Stimulated activated naive B cell treated with anti-CD40 and anti-IgM and Interleukin-4, amounts not matched to agents 10 μg/mL and 1 μg/mL and 100 μg/mL, for 72 hours (primary cell): ENCODE results near the gene CNTN4.

Source experiments
- ATAC-seq, 2 donors: fragments of 150-1000 bp; cut with Tn5 transposase; replicated peaks; 2 replicates each; pipeline ENCODE4 v1.10.0; 2021; ENCODE audit warnings: moderate library complexity in 1 of 2
- DNase-seq: peaks from one replicate; pipeline ENCODE4 v3.0.0; 2021
- H3K27ac Mint-ChIP-seq: one replicate; pipeline ENCODE4 v1.8.0; 2022; ENCODE audit warnings: mild to moderate bottlenecking, mixed read lengths
- H3K27me3 Mint-ChIP-seq, 2 donors: one replicate each; pipeline ENCODE4 v1.8.0; 2022; ENCODE audit warnings: mixed read lengths in 2 of 2
- H3K36me3 Mint-ChIP-seq, 2 donors: one replicate each; pipeline ENCODE4 v1.8.0; 2022; ENCODE audit warnings: mixed read lengths in 2 of 2, mild to moderate bottlenecking in 1 of 2
- H3K4me1 Mint-ChIP-seq, 2 donors: one replicate each; pipeline ENCODE4 v1.8.0; 2022; ENCODE audit warnings: mixed read lengths in 2 of 2, mild to moderate bottlenecking in 1 of 2
- H3K4me3 Mint-ChIP-seq, 2 donors: one replicate each; pipeline ENCODE4 v1.8.0; 2022; ENCODE audit warnings: mild to moderate bottlenecking in 2 of 2, mixed read lengths in 2 of 2, moderate library complexity in 1 of 2
- H3K9me3 Mint-ChIP-seq, 2 donors: one replicate each; pipeline ENCODE4 v1.8.0; 2022; ENCODE audit warnings: mixed read lengths in 2 of 2, mild to moderate bottlenecking in 1 of 2

The CNTN4 gene

DNA sequence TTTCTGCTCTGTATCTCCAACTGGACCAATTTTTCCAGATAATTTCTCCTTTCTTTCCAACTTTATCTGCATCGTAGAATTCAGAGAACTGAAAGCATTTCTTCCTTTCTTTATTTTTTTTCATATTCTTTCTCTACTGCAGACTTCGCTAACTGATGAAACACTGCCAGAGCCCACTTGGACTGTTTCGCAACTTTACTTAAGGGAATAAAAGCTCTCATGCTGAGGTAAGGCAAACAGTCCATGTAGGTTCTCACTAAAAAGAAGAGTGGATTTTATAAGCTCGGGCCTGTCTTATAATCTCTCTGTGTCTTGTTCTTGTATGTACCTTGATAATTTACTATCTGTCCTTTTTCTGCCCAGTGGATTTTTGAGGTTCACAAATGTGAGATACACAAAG, 163.5 kb downstream of the CNTN4 start:
- Mint-ChIP-seq H3K9me3 (peaks cover 0 to 1% of the 10 kb centered on the region in 2 donors), H3K4me1 (no peaks in the 10 kb centered on the region), H3K27me3 (no peaks in the 10 kb centered on the region), H3K36me3 (no peaks in the 10 kb centered on the region), H3K4me3 (no peak overlapping the region), H3K27ac (no peak overlapping the region)
- ATAC-seq (no peak), DNase-seq (no peak)

DNA sequence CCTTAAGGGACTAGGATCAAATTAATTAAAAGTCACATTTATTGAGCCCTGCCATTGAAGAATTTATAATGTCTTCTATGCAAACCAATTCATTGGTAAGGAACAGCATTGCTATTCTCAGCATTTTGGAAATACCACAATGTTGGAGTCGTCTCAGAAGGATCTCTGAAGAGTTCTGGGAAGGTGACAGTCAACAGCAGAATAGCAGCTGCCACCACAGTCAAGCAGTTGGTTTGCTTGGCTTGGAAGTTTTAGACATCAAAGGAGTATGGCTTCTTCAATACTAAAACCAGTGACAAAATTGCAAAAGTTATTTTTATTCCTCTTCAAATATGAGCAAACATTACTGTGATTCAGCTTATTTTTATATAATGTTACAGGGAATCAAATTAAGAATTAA, 167.9 kb downstream of the CNTN4 start:
- ATAC-seq (no peak), DNase-seq (no peak)
- H3K36me3 Mint-ChIP-seq = no peaks in the 10 kb centered on the region

DNA sequence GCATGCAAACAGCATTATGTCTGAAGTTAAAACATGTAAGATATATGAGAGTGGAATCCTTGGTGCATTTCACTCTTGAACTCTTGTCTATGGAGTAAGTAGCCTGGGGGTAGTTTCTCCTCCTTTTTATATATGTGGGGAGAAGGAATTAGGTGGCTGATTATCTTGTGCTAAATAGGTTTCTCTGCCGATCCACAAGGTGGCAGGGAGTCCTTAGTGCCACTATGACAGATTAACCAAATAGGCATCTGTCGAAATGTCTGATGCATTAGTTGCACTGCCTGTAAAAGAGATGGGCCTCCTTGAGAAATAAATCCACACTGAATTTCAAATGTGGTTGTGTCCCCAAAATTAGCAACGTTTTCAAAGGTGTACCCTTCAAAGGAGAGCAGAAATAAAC, 170.1 kb downstream of the CNTN4 start:
- H3K27me3 Mint-ChIP-seq = no peaks in the 10 kb centered on the region

More for the DNA sequence above, 167.9 kb downstream of the CNTN4 start:
- Mint-ChIP-seq H3K27ac (no peak overlapping the region), H3K9me3 (no peaks in the 10 kb centered on the region), H3K27me3 (no peaks in the 10 kb centered on the region), H3K4me1 (no peaks in the 10 kb centered on the region), H3K4me3 (no peak overlapping the region)

DNA sequence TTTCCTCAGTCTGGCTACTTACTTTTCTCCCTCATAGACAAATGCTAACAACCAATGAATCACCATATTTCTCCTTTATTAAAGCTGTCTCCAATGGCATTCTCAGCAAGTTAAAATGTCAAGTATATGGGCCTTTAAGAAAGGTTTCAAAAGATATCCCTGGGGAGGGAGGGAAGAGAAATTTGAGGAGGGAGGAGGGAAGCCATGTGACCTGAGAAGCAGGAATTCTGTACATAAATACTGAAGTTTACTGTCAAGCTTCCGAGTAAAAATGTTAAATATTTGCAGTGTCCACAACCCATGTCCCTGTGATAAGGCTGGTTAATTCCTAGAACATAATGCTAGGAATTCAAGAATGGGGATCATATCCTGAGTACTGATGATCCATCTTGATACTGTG, 175.9 kb downstream of the CNTN4 start:
- H3K36me3 Mint-ChIP-seq = no peaks in the 10 kb centered on the region
- no peak overlapping the region for H3K4me3 Mint-ChIP-seq
- H3K4me1 Mint-ChIP-seq = no peaks in the 10 kb centered on the region
- H3K9me3 Mint-ChIP-seq = no peaks in the 10 kb centered on the region
- DNase-seq = no peak
- ATAC-seq = no peak
- H3K27me3 Mint-ChIP-seq = no peaks in the 10 kb centered on the region
- no peak overlapping the region for H3K27ac Mint-ChIP-seq

More for the DNA sequence above, 170.1 kb downstream of the CNTN4 start:
- H3K36me3 Mint-ChIP-seq = no peaks in the 10 kb centered on the region
- DNase-seq (no peak), ATAC-seq (no peak)
- H3K9me3 Mint-ChIP-seq = no peaks in the 10 kb centered on the region
- no peak overlapping the region for H3K27ac Mint-ChIP-seq
- H3K4me3 Mint-ChIP-seq = no peak overlapping the region
- H3K4me1 Mint-ChIP-seq = no peaks in the 10 kb centered on the region

DNA sequence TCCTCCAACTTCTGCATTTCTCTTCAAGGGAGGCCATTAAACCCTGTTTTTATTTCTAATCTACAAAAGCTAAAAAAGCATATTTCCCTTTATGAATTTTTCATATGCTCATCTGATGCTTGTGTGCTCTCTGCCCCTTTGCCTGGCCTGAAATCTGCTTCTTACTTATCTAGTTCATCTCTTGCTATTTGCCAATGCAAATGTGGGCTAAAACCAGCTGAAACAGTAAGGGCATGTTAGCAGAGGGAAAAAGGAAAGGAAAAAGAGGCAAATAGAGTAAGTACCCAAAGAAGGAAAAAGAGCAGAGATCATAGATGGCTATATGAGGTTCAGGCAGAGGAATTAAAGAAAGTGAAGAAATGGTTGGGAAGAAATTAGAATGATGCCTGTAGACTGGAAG, 185.2 kb downstream of the CNTN4 start:
- Mint-ChIP-seq H3K9me3 (peaks cover 0 to 5% of the 10 kb centered on the region in 2 donors), H3K4me3 (no peak overlapping the region), H3K27me3 (no peaks in the 10 kb centered on the region), H3K27ac (no peak overlapping the region), H3K36me3 (no peaks in the 10 kb centered on the region), H3K4me1 (no peaks in the 10 kb centered on the region)
- ATAC-seq (no peak), DNase-seq (no peak)

DNA sequence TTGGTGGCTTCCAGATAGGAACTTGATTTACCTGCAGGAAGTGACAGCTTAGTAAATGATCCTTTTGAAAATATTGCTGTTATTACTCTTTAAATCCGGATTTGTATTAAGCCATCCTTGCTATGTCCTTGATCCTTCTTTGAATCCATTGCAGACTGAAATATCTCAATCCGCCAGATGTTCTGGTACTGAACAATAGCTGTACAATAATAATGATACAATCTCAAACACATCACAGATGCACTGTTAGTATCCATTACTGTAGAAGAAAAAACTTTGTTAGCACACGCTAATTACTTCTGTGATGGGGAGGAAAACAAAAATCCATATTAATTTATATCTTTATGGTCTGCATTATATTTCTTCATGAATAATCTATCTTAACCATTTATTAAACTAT, 202.3 kb downstream of the CNTN4 start:
- Mint-ChIP-seq H3K4me1 (no peaks in the 10 kb centered on the region), H3K4me3 (no peak overlapping the region), H3K9me3 (peaks cover 2 to 5% of the 10 kb centered on the region in 2 donors), H3K27me3 (no peaks in the 10 kb centered on the region), H3K27ac (no peak overlapping the region), H3K36me3 (no peaks in the 10 kb centered on the region)
- no peak for ATAC-seq
- DNase-seq = no peak

DNA sequence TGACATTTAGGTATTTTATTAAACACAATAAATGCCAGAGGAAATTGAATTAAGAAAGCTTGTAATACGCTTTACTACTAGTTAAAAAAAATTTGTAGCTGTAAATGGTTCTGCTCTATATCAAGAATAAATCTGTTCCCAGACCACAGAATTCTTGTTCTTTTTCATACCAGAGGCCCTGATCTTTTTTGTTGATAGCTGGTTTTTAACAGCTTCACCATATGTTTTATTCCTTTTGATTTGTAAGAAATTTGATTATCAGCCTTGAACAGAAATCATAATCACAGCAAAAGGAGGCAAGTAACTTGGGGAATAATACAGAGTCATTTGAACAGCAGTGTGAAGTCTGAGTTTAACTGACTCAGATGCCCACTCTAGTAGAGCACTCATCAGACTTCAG, 202.7 kb downstream of the CNTN4 start:
- Mint-ChIP-seq H3K4me3 (no peak overlapping the region), H3K27ac (no peak overlapping the region), H3K9me3 (peaks cover 2 to 5% of the 10 kb centered on the region in 2 donors), H3K36me3 (no peaks in the 10 kb centered on the region), H3K27me3 (no peaks in the 10 kb centered on the region), H3K4me1 (no peaks in the 10 kb centered on the region)
- no peak for DNase-seq
- ATAC-seq = no peak

DNA sequence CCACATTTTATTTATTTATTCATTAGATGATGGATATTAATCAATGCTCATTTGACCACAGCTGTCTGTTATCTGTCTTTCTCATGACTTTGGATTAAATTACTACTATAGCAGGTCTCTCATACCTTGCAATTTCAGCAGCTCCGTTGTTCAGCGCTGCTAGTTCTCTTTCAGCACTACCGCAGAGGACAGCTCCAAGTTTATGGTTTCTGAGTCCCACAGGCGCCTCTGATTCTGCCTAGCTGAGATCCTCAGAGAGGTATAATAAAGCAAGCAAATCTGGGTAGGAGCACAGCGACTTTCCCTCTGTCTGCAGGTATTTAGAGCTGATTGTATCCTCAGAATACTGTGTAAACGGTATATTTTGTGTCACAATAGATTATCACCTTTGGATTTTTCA, 204.9 kb downstream of the CNTN4 start:
- DNase-seq = no peak
- no peaks in the 10 kb centered on the region for H3K36me3 Mint-ChIP-seq
- no peaks in the 10 kb centered on the region for H3K27me3 Mint-ChIP-seq
- no peak overlapping the region for H3K4me3 Mint-ChIP-seq
- H3K27ac Mint-ChIP-seq = no peak overlapping the region
- H3K4me1 Mint-ChIP-seq = no peaks in the 10 kb centered on the region
- H3K9me3 Mint-ChIP-seq = peaks cover 2 to 5% of the 10 kb centered on the region in 2 donors
- no peak for ATAC-seq

DNA sequence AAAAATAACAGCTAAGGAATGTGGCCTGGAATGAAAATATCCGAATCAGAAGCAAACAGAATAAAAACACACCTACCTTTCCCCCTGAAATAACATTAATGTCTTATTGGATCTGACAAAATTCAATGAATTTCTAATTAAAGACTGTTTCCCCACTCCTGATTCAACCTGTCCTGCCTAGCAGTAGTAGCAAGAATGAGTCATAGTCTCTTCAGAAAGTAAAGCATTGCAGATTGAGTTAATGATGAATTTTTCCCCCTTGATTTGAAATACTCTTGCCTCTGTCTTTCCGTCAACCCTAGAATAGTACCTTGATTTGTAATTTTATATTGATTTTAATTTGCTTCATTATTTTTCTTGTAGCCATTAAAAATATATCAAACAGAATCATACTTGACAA, 212.4 kb downstream of the CNTN4 start:
- H3K4me3 Mint-ChIP-seq = no peak overlapping the region
- H3K4me1 Mint-ChIP-seq = no peaks in the 10 kb centered on the region
- DNase-seq (no peak), ATAC-seq (no peak)
- H3K9me3 Mint-ChIP-seq = peaks cover 2 to 4% of the 10 kb centered on the region in 2 donors
- H3K27ac Mint-ChIP-seq = no peak overlapping the region
- H3K27me3 Mint-ChIP-seq = no peaks in the 10 kb centered on the region
- H3K36me3 Mint-ChIP-seq = no peaks in the 10 kb centered on the region

DNA sequence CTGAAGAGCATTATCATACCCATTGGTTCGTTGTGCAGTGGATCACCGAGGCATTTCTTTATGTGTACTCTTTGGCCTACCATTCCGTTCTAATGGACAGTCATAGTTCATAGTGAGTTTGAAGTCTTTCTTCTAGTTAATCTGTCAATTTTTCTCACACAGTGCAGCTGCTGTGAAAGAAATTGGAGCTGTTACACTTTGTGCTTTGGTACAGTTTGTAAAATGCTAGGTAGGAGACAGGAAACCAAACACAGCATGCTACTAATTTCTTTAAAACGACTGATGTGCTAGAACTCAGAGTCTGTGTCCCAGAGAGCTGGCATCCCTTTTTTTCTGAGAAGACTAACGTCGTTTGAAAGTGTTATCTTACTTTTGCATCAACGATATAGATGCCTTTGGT, 218.9 kb downstream of the CNTN4 start:
- H3K9me3 Mint-ChIP-seq = peaks cover 0 to 2% of the 10 kb centered on the region in 2 donors
- H3K4me3 Mint-ChIP-seq = no peak overlapping the region
- H3K27ac Mint-ChIP-seq = no peak overlapping the region
- ATAC-seq (no peak), DNase-seq (no peak)
- no peaks in the 10 kb centered on the region for H3K36me3 Mint-ChIP-seq
- no peaks in the 10 kb centered on the region for H3K27me3 Mint-ChIP-seq
- no peaks in the 10 kb centered on the region for H3K4me1 Mint-ChIP-seq

DNA sequence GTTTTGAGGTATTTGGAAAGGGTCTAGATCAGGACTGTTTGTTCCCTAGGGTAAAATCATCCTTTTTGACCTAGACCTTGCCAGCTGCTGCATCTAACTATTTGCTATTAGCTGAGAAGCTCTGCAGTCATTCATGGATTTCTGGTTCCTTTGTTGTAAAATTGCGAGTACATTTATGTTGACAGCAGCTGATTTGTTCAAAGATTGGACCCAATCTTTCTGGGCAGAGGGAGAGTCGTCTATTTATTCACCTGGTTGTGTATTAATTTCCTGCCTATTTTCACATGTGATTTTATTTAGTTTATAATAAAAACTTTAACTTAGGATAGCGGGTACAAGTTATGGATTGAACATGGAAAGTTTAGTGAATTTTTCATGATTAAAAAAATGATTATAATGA, 236.3 kb downstream of the CNTN4 start:
- Mint-ChIP-seq H3K4me3 (no peak overlapping the region), H3K9me3 (no peaks in the 10 kb centered on the region), H3K4me1 (no peaks in the 10 kb centered on the region), H3K27me3 (no peaks in the 10 kb centered on the region), H3K36me3 (no peaks in the 10 kb centered on the region), H3K27ac (no peak overlapping the region)
- DNase-seq = no peak
- no peak for ATAC-seq

DNA sequence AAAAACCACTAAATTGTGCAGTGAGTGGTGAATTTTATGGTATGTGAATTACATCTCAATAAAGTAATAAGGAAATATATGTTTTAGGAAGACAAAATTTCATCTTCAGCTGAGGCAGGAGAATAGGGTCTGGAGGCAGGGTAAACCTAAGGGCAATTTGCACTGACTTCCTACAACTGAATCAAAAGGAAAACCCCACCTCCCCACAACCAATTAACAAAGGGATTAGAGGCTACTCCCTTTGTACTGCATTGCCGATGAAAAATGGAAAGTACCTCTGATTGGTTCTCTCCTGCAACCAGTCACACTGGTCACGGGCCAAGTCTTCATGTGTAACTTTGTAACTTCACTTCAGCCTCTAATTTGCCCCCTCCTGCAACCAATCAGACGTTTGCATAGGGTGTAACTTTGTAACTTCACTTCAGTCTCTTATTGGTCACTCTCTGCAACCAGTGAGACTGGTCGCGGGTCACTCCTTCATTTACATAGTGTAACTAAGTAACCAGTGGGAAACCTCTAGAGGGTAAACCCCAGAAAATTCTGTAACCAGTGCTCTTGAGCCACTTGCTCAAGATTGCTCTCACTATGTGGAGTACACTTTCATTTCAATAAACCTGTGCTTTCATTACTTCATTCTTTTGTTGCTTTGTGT, 244.5 kb downstream of the CNTN4 start:
- ATAC-seq = no peak
- DNase-seq = no peak
- H3K9me3 Mint-ChIP-seq = peaks cover 0 to 5% of the 10 kb centered on the region in 2 donors
- no peak overlapping the region for H3K27ac Mint-ChIP-seq
- no peak overlapping the region for H3K4me3 Mint-ChIP-seq
- no peaks in the 10 kb centered on the region for H3K27me3 Mint-ChIP-seq
- H3K36me3 Mint-ChIP-seq = no peaks in the 10 kb centered on the region
- H3K4me1 Mint-ChIP-seq = no peaks in the 10 kb centered on the region

DNA sequence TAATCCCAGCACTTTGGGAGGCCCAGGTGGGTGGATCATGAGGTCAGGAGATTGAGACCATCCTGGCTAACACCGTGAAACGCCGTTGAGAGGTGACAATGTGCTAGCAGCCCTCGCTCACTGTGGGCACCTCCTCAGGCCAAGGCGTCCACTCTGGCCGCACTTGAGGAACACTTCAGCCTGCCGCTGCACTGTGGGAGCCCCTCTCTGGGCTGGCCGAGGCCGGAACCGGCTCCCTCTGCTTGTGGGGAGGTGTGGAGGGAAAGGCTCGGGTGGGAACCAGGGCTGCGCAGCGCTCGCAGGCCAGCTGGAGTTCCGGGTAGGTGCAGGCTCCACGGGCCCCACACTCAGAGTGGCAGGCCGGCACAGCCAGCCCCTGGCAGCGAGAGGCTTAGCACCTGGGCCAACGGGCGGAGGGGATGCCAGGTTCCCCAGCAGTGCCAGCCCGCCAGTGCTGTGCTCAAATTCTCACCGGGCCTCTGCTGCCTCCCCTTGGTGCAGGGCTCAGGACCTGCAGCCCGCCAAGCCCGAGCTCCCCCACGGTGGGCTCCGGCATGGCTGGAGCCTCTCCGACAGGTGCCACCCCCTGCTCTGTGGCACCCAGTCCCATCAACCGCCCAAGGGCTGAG, 253.6 kb downstream of the CNTN4 start:
- no peaks in the 10 kb centered on the region for H3K9me3 Mint-ChIP-seq
- no peaks in the 10 kb centered on the region for H3K27me3 Mint-ChIP-seq
- ATAC-seq (no peak), DNase-seq (no peak)
- H3K36me3 Mint-ChIP-seq = no peaks in the 10 kb centered on the region
- no peaks in the 10 kb centered on the region for H3K4me1 Mint-ChIP-seq
- no peak overlapping the region for H3K27ac Mint-ChIP-seq
- no peak overlapping the region for H3K4me3 Mint-ChIP-seq

DNA sequence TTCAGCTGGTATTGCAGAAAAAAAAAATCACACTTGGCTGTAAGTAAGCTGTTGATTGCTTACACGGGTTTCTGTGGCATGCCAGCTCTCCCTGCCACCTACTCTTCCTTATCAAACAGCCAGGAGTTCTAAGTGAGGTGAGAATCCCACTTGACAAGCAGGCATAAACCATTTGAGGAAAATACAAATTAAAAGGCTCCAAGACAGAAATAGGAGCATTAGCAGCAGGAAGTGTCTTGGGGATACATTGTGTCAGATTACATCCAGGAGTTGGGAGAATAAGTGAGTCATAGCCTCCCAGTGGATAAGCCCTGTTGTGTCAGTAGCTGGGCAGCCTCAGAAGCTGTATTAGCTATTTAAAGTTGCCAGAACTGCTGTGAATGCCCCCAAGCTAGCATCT, 256.0 kb downstream of the CNTN4 start:
- H3K27ac Mint-ChIP-seq = no peak overlapping the region
- H3K9me3 Mint-ChIP-seq = no peaks in the 10 kb centered on the region
- H3K27me3 Mint-ChIP-seq = no peaks in the 10 kb centered on the region
- DNase-seq (no peak), ATAC-seq (no peak)
- H3K36me3 Mint-ChIP-seq = no peaks in the 10 kb centered on the region
- no peaks in the 10 kb centered on the region for H3K4me1 Mint-ChIP-seq
- H3K4me3 Mint-ChIP-seq = no peak overlapping the region

DNA sequence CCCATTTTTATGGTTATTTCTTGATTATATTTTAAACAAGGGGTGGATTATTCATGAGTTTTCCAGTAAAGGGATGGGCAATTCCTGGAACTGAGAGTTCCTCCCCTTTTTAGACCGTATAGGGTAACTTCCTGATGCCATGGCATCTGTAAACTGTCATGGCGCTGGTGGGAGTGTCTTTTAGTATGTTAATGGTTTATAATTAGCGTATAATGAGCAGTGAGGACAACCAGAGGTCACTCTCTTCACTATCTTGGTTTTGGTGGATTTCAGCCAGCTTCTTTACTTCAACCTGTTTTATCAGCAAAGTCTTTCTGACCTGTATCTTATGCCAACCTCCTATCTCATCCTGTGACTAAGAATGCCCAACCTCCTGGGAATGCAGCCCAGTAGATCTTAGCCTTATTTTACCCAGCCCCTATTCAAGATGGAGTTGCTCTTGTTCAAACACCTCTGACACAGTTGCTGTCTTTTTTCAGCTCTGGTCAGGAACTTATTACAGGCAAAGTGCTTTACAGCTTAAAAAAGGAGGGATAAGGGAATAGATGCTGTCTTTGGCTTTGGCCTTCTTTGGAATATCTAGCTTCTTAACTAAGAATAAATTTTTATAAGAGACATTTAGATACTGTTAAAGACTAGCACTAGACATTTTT, 257.8 kb downstream of the CNTN4 start:
- Mint-ChIP-seq H3K36me3 (no peaks in the 10 kb centered on the region), H3K27ac (no peak overlapping the region), H3K4me1 (no peaks in the 10 kb centered on the region), H3K27me3 (no peaks in the 10 kb centered on the region), H3K9me3 (no peaks in the 10 kb centered on the region), H3K4me3 (no peak overlapping the region)
- ATAC-seq (no peak), DNase-seq (no peak)
